NB4 (cell line): Measurements from ENCODE around the gene MECP2.
A peak's percentile ranks its signal among the peaks of the same experiment; 100 is the strongest.
"Not testable (repeated sequence)": the region's sequence is repeated elsewhere in the genome, so short reads cannot be mapped to it uniquely, and the experiment has no call there.

Source experiments
- DNase-seq: peaks from one replicate; pipeline ENCODE4 v3.0.0; 2010; ENCODE audit warnings: low read depth
- H3K4me3 ChIP-seq: one replicate; pipeline ENCODE4 v1.5.1; 2011; ENCODE audit warnings: mild to moderate bottlenecking, low read depth, low read length, moderate library complexity
- CTCF ChIP-seq: IDR thresholded peaks from one replicate; pipeline ENCODE4 v1.5.1; 2012; ENCODE audit warnings: low read depth, low read length
- MAX ChIP-seq: IDR thresholded peaks from 2 replicates; pipeline ENCODE4 v1.6.1; 2011; ENCODE audit warnings: low read depth, low read length
- MYC ChIP-seq: IDR thresholded peaks from 2 replicates; pipeline ENCODE4 v1.6.1; 2011; ENCODE audit warnings: low read depth, low read length
- POLR2A ChIP-seq: IDR thresholded peaks from 2 replicates; pipeline ENCODE4 v1.6.1; 2011; ENCODE audit warnings: mild to moderate bottlenecking; ENCODE audit not compliant: insufficient read length; ENCODE audit errors: extremely low read depth

The MECP2 gene

GRCh38 chrX:153983321-153983801 is 114.2 kb downstream of the MECP2 start:
- no peak overlapping the region for H3K4me3 ChIP-seq
- TF ChIP-seq CTCF (no peak), MAX (no peak), POLR2A (no peak), MYC (no peak)
- no peak for DNase-seq

- 0 out of 2 replicates have a peak, but pooled peaks have one; percentile 18 for TF ChIP-seq MYC
- no peak for TF ChIP-seq POLR2A
- no peak for TF ChIP-seq CTCF
- TF ChIP-seq MAX: peak; percentile 49
- peak; percentile 93 for DNase-seq
- H3K4me3 ChIP-seq: no peak overlapping the region
These were observed 115.6 kb downstream of the MECP2 start for GRCh38 chrX:153981771-153982533.

- no peak for DNase-seq
- no peak for TF ChIP-seq MYC
- TF ChIP-seq MAX: no peak
- TF ChIP-seq POLR2A: no peak
- no peak for TF ChIP-seq CTCF
- no peak overlapping the region for H3K4me3 ChIP-seq
These were observed 116.3 kb downstream of the MECP2 start for GRCh38 chrX:153981231-153981630.

GRCh38 chrX:153980394-153980793 is 117.1 kb downstream of the MECP2 start:
- DNase-seq, H3K4me3 ChIP-seq: not testable (repeated sequence)

GRCh38 chrX:153974726-153975286 is 122.7 kb downstream of the MECP2 start:
- no peak overlapping the region for H3K4me3 ChIP-seq
- TF ChIP-seq CTCF: no peak
- no peak for TF ChIP-seq POLR2A
- TF ChIP-seq MAX: peak; percentile 52; the same call in 1 of the 2 replicates
- no peak for TF ChIP-seq MYC
- peak; percentile 65 for DNase-seq

GRCh38 chrX:153974003-153974725 is 123.4 kb downstream of the MECP2 start:
- H3K4me3 ChIP-seq: peak overlapping the region; percentile 9
- peak; percentile 58 for DNase-seq
- peak; percentile 36 for TF ChIP-seq MYC
- TF ChIP-seq POLR2A: no peak
